H1 (cell line): ENCODE measurements around the gene ADD2. TPM values are rescaled to one million over a fixed set of nuclear protein-coding genes. Genes with fewer than 3 reads are reported as not detected.

Experiments used
- CTCF ChIA-PET: fragments of 300-600 bp; sonication (Branson Sonifier 250); formaldehyde crosslinking; loops from one replicate; lab custom pipeline; 2021; ENCODE audit not compliant: partially characterized antibody; lab: Charles Lee
- POLR2A ChIA-PET: fragments of 300-600 bp; sonication (Branson Sonifier 250); formaldehyde crosslinking; loops from one replicate; lab custom pipeline; 2021; ENCODE audit warnings: inconsistent platforms; ENCODE audit not compliant: partially characterized antibody; lab: Charles Lee
- DNase-seq, 2 experiments: peaks; one replicate each; pipeline versions ENCODE4 v3.0.0 to v3.0.0-alpha.2; 2010 to 2022; ENCODE audit warnings: low spot score in 2 of 2, low read depth in 1 of 2, mixed read lengths in 1 of 2
- FAIRE-seq: peaks from 2 replicates; lab custom pipeline; 2011; peaks lifted over from hg19 to GRCh38; lab: Jason Lieb, UNC
- H2AFZ ChIP-seq: 2 replicates; pipeline ENCODE4 v1.8.1; 2012; ENCODE audit warnings: low read length, inconsistent platforms
- H2AK5ac ChIP-seq: 2 replicates; pipeline ENCODE4 v1.6.1; 2013; ENCODE audit warnings: low read depth, low read length
- H2BK120ac ChIP-seq: replicated peaks from 2 replicates; pipeline ENCODE3; 2013; ENCODE audit warnings: low read depth, low read length, inconsistent platforms
- H2BK12ac ChIP-seq: 2 replicates; pipeline ENCODE4 v1.6.1; 2013; ENCODE audit warnings: low read depth, low read length
- H2BK15ac ChIP-seq: 2 replicates; pipeline ENCODE4 v1.6.1; 2013; ENCODE audit warnings: low read length
- H2BK20ac ChIP-seq: 2 replicates; pipeline ENCODE4 v1.6.1; 2013; ENCODE audit warnings: low read length
- H2BK5ac ChIP-seq: 2 replicates; pipeline ENCODE4 v1.6.1; 2013; ENCODE audit warnings: low read depth, low read length
- H3K14ac ChIP-seq: 2 replicates; pipeline ENCODE4 v1.6.1; 2013; ENCODE audit warnings: inconsistent platforms; ENCODE audit not compliant: insufficient read length
- H3K18ac ChIP-seq: 2 replicates; pipeline ENCODE4 v1.6.1; 2013; ENCODE audit warnings: low read length; ENCODE audit errors: extremely low read depth
- H3K23ac ChIP-seq: 2 replicates; pipeline ENCODE4 v1.6.1; 2013; ENCODE audit warnings: inconsistent platforms; ENCODE audit not compliant: insufficient read length
- H3K23me2 ChIP-seq: 2 replicates; pipeline ENCODE4 v1.6.1; 2013; ENCODE audit warnings: low read depth, low read length
- H3K27ac ChIP-seq: 2 replicates; pipeline ENCODE4 v1.6.1; 2011; ENCODE audit warnings: low read depth, low read length, inconsistent platforms
- H3K27me3 ChIP-seq, 4 experiments: replicated peaks in 1 of 4; 1 replicate in 1 of 4; 2 replicates in 3 of 4; pipeline versions ENCODE4 v1.6.1 to v1.8.1; 2011 to 2013; ENCODE audit warnings: low read length in 3 of 4, mild to moderate bottlenecking in 3 of 4, inconsistent platforms in 2 of 4, mixed read lengths in 2 of 4, moderate library complexity in 1 of 4; ENCODE audit not compliant: control insufficient read depth in 3 of 4, insufficient read depth in 3 of 4; ENCODE audit errors: extremely low read depth in 1 of 4
- H3K36me3 ChIP-seq, 4 experiments: 2 replicates each; pipeline versions ENCODE4 v1.6.1 to v1.8.1; 2011 to 2013; ENCODE audit warnings: mild to moderate bottlenecking in 4 of 4, low read length in 3 of 4, moderate library complexity in 2 of 4, control low read depth in 1 of 4, inconsistent platforms in 1 of 4; ENCODE audit not compliant: insufficient read depth in 4 of 4, control insufficient read depth in 2 of 4
- H3K4ac ChIP-seq: replicated peaks from 2 replicates; pipeline ENCODE3; 2013; ENCODE audit warnings: low read length, low read depth, mixed read lengths, inconsistent platforms; ENCODE audit not compliant: insufficient read length
- H3K4me1 ChIP-seq, 4 experiments: replicated peaks in 1 of 4; 1 replicate in 1 of 4; 2 replicates in 3 of 4; pipeline versions ENCODE4 v1.6.1 to v1.8.1; 2011 to 2013; ENCODE audit warnings: low read length in 3 of 4, inconsistent platforms in 2 of 4, mixed read lengths in 1 of 4; ENCODE audit not compliant: insufficient read depth in 4 of 4, control insufficient read depth in 3 of 4
- H3K4me2 ChIP-seq, 2 experiments: 2 replicates each; pipeline versions ENCODE4 v1.6.1 to v1.8.1; 2011 to 2013; ENCODE audit warnings: low read depth in 2 of 2, low read length in 2 of 2, control low read depth in 1 of 2, inconsistent platforms in 1 of 2, mild to moderate bottlenecking in 1 of 2; ENCODE audit not compliant: insufficient read depth in 1 of 2
- H3K4me3 ChIP-seq, 4 experiments: fragments of 200-600, 300-600 bp in 1 of 4; sonication (generic), shearing (Covaris generic), sonication (Bioruptor Twin) in 1 of 4; 2 replicates each; pipeline versions ENCODE4 v1.5.1 to v1.8.1; 2011 to 2016; ENCODE audit warnings: low read length in 4 of 4, low read depth in 3 of 4, control low read depth in 2 of 4, inconsistent platforms in 2 of 4, mild to moderate bottlenecking in 2 of 4, mixed read lengths in 1 of 4, moderate library complexity in 1 of 4; ENCODE audit not compliant: insufficient read depth in 2 of 4; ENCODE audit errors: extremely low read depth in 1 of 4
- H3K56ac ChIP-seq: replicated peaks from 2 replicates; pipeline ENCODE3; 2013; ENCODE audit warnings: low read depth, mild to moderate bottlenecking, mixed read lengths, low read length, inconsistent platforms; ENCODE audit not compliant: insufficient read length
- H3K79me1 ChIP-seq: 2 replicates; pipeline ENCODE4 v1.6.1; 2013; ENCODE audit warnings: low read depth, low read length, control low read depth
- H3K79me2 ChIP-seq, 2 experiments: 2 replicates each; pipeline versions ENCODE4 v1.6.1 to v1.8.1; 2012 to 2013; ENCODE audit warnings: low read length in 2 of 2, mild to moderate bottlenecking in 2 of 2, inconsistent platforms in 1 of 2; ENCODE audit not compliant: insufficient read depth in 2 of 2, control insufficient read depth in 1 of 2
- H3K9ac ChIP-seq, 4 experiments: replicated peaks in 1 of 4; 1 replicate in 1 of 4; 2 replicates in 3 of 4; pipeline versions ENCODE4 v1.6.1 to v1.8.1; 2011 to 2013; ENCODE audit warnings: low read depth in 3 of 4, low read length in 3 of 4, control low read depth in 2 of 4, mild to moderate bottlenecking in 2 of 4, moderate library complexity in 2 of 4, inconsistent platforms in 1 of 4; ENCODE audit errors: extremely low read depth in 1 of 4
- H3K9me3 ChIP-seq, 2 experiments: 2 replicates each; pipeline versions ENCODE4 v1.6.1 to v1.8.1; 2012 to 2013; ENCODE audit warnings: mild to moderate bottlenecking in 2 of 2, moderate library complexity in 2 of 2, control low read depth in 1 of 2, inconsistent platforms in 1 of 2, low read depth in 1 of 2, low read length in 1 of 2, mixed read lengths in 1 of 2; ENCODE audit not compliant: insufficient read depth in 2 of 2
- H4K20me1 ChIP-seq, 2 experiments: replicated peaks in 1 of 2; 2 replicates each; pipeline versions ENCODE3 to v1.8.1; 2011 to 2013; ENCODE audit warnings: inconsistent platforms in 2 of 2, low read length in 2 of 2, mild to moderate bottlenecking in 1 of 2; ENCODE audit not compliant: insufficient read depth in 2 of 2, control insufficient read depth in 1 of 2
- H4K5ac ChIP-seq: 2 replicates; pipeline ENCODE4 v1.6.1; 2013; ENCODE audit warnings: low read length, low read depth, mixed read lengths, inconsistent platforms; ENCODE audit not compliant: insufficient read length
- H4K8ac ChIP-seq: 2 replicates; pipeline ENCODE4 v1.8.0; 2013; ENCODE audit warnings: mild to moderate bottlenecking, moderate library complexity, low read length, inconsistent platforms; ENCODE audit not compliant: insufficient read depth; ENCODE audit errors: extremely low read depth
- H4K91ac ChIP-seq: replicated peaks from 2 replicates; pipeline ENCODE3; 2013; ENCODE audit warnings: low read length, mixed read lengths, inconsistent platforms; ENCODE audit not compliant: insufficient read length
- ASH2L ChIP-seq: fragments of 200-600, 300-600 bp; sonication (generic); IDR thresholded peaks from one replicate; pipeline ENCODE4 v1.7.1; 2017; ENCODE audit warnings: low read length
- CBX8 ChIP-seq: fragments of 300-800, 300-1000 bp; sonication (generic); IDR thresholded peaks from 2 replicates; pipeline ENCODE4 v1.7.1; 2016; ENCODE audit warnings: low read depth, low read length, borderline replicate concordance
- CTBP2 ChIP-seq: IDR thresholded peaks from 2 replicates; pipeline ENCODE4 v1.7.0; 2011; ENCODE audit warnings: borderline replicate concordance, mild to moderate bottlenecking, moderate library complexity, mixed read lengths, low read length; ENCODE audit not compliant: insufficient read depth, insufficient read length
- KDM1A ChIP-seq: fragments of 200-600, 300-600 bp; sonication (generic); IDR thresholded peaks from 2 replicates; pipeline ENCODE4 v1.7.1; 2016; ENCODE audit warnings: mild to moderate bottlenecking, low read length, borderline replicate concordance
- NRF1 ChIP-seq: IDR thresholded peaks from 2 replicates; pipeline ENCODE4 v1.6.1; 2011; ENCODE audit warnings: mild to moderate bottlenecking, low read depth, low read length, improper control_type of control experiment
- RFX5 ChIP-seq: IDR thresholded peaks from 2 replicates; pipeline ENCODE4 v1.6.1; 2011; ENCODE audit warnings: low read depth, low read length, improper control_type of control experiment, borderline replicate concordance
- RXRA ChIP-seq: IDR thresholded peaks from 2 replicates; pipeline ENCODE4 v1.6.1; 2011; ENCODE audit warnings: low read depth, mild to moderate bottlenecking, low read length, moderate library complexity; ENCODE audit not compliant: insufficient read depth
- TBP ChIP-seq: IDR thresholded peaks from 2 replicates; pipeline ENCODE4 v1.6.1; 2011; ENCODE audit warnings: low read depth, low read length, improper control_type of control experiment
- WGBS, 2 experiments: shearing (Covaris generic) in 1 of 2; methylation state at CpG; one replicate each; pipeline versions ENCODE4 v1.1.6 to v1.1.7; 2013 to 2015; ENCODE audit warnings: low lambda C conversion rate in 2 of 2, mixed read lengths in 2 of 2, inconsistent platforms in 1 of 2, low coverage in 1 of 2, missing lambda C conversion rate in 1 of 2; ENCODE audit not compliant: insufficient replicate concordance in 2 of 2, insufficient coverage in 1 of 2, insufficient read length in 1 of 2; ENCODE audit errors: extremely low coverage in 1 of 2, missing lambda C conversion rate in 1 of 2; 5-methylcytosine and 5-hydroxymethylcytosine counted together
- polyA plus RNA-seq, 7 experiments: library from polyadenylated mRNA; depleted of rRNA in 3 of 7; stranded (reverse) in 5 of 7; unstranded in 2 of 7; fragments of >200 nt in 5 of 7; fragments of 200-250 nt in 2 of 7; gene quantifications; 1 replicate in 5 of 7; 2 replicates in 1 of 7; 4 replicates in 1 of 7; pipeline versions ENCODE4 v1.2.1 to v1.2.3, GENCODE V29; 2011 to 2013; ENCODE audit warnings: missing spikeins in 2 of 7, mixed read lengths in 2 of 7
- total RNA-seq: library from RNA; stranded (reverse); fragmentation: NEBNext Ultra II Directional; extraction: Animal tissue kit (Norgen Biotek cat#: 25700); gene quantifications from 2 replicates; pipeline ENCODE4 v1.2.1, GENCODE V29; 2021
- TF ChIP-seq, protein P1 (sequence below): IDR thresholded peaks from 2 replicates; pipeline ENCODE4 v1.6.1; 2011; ENCODE audit warnings: low read length, improper control_type of control experiment
- TF ChIP-seq, protein P2 (sequence below): IDR thresholded peaks from 2 replicates; pipeline ENCODE4 v1.6.1; 2012; ENCODE audit warnings: low read length, inconsistent platforms
- TF ChIP-seq, protein P3 (sequence below): IDR thresholded peaks from 2 replicates; pipeline ENCODE4 v1.6.1; 2012; ENCODE audit warnings: inconsistent platforms

The ADD2 gene
- total and polyA plus RNA-seq, 2 of the 8 experiments (the other 6 are each of a cell fraction or from before 2014, with no cell fraction given): 58.5 to 170 TPM

DNA sequence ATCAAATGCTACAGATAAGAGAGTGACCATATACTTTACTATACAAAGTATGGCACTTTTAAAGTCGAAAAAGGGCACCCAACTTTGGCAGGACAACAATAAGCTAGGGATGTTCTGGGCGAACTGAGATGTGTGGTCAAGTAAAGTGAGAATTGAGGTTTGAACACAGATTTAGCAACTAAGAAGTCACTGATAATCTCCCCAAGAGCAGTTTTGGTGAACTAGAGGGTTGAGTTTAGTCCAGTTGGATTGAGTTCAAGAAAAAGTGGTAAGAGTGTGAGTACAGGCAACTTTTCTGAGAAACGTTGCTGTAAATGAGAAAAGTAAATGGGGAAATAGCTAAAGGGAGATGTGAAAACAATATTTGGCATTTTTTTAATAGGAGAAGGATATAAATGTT lies 148.8 kb downstream of the ADD2 start:
- whole genome bisulfite sequencing, 2 experiments: 90% methylated on average over 3 of the region's 3 CpGs; no CpG with 5 or more reads in 1 of the 2 experiments
- no peaks in the 10 kb centered on the region for H3K79me2 ChIP-seq
- no peak overlapping the region for H2BK5ac ChIP-seq
- H2AFZ ChIP-seq: no peak overlapping the region
- no peak overlapping the region for H3K18ac ChIP-seq
- FAIRE-seq (no peak), DNase-seq (no peak)
- no peak overlapping the region for H3K4me3 ChIP-seq
- peaks cover 0 to 6% (median 0%) of the 10 kb centered on the region in 4 experiments; a peak in 2 of 7 replicates for H3K4me1 ChIP-seq
- H4K20me1 ChIP-seq: no peaks in the 10 kb centered on the region
- CTCF ChIA-PET: interaction anchor here (0.7 to 5.2 kb wide), 20 partner anchors 9 to 317 kb away, joined by 3 to 51 read pairs (median 8); partner anchors contain the start of genes FAM136A and TGFA
- no peak overlapping the region for H3K14ac ChIP-seq
- H2BK120ac ChIP-seq: no peak overlapping the region
- H2BK20ac ChIP-seq: peak overlapping the region; percentile 57; the same call in 1 of the 2 replicates
- POLR2A ChIA-PET: interaction anchor here (1.3 to 1.4 kb wide), 2 partner anchors 66 to 325 kb away, joined by 4 read pairs; partner anchors contain the start of genes SNRPG and TGFA
- H3K27ac ChIP-seq: no peak overlapping the region
- H3K36me3 ChIP-seq: no peaks in the 10 kb centered on the region
- no peak overlapping the region for H3K23ac ChIP-seq
- H4K91ac ChIP-seq: no peak overlapping the region
- no peak overlapping the region for H3K4ac ChIP-seq
- H3K9ac ChIP-seq: no peak overlapping the region
- H2BK12ac ChIP-seq: no peak overlapping the region
- H4K5ac ChIP-seq: no peak overlapping the region
- no peaks in the 10 kb centered on the region for H3K27me3 ChIP-seq
- H2AK5ac ChIP-seq: no peak overlapping the region
- H3K23me2 ChIP-seq: no peaks in the 10 kb centered on the region
- no peak overlapping the region for H2BK15ac ChIP-seq
- H3K9me3 ChIP-seq: no peaks in the 10 kb centered on the region
- no peaks in the 10 kb centered on the region for H3K79me1 ChIP-seq
- no peak overlapping the region for H3K56ac ChIP-seq
- H4K8ac ChIP-seq: no peak overlapping the region
- H3K4me2 ChIP-seq: no peak overlapping the region
- TF ChIP-seq, protein P1, sequence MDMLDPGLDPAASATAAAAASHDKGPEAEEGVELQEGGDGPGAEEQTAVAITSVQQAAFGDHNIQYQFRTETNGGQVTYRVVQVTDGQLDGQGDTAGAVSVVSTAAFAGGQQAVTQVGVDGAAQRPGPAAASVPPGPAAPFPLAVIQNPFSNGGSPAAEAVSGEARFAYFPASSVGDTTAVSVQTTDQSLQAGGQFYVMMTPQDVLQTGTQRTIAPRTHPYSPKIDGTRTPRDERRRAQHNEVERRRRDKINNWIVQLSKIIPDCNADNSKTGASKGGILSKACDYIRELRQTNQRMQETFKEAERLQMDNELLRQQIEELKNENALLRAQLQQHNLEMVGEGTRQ: no peak
- TF ChIP-seq, protein P2, sequence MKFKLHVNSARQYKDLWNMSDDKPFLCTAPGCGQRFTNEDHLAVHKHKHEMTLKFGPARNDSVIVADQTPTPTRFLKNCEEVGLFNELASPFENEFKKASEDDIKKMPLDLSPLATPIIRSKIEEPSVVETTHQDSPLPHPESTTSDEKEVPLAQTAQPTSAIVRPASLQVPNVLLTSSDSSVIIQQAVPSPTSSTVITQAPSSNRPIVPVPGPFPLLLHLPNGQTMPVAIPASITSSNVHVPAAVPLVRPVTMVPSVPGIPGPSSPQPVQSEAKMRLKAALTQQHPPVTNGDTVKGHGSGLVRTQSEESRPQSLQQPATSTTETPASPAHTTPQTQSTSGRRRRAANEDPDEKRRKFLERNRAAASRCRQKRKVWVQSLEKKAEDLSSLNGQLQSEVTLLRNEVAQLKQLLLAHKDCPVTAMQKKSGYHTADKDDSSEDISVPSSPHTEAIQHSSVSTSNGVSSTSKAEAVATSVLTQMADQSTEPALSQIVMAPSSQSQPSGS: no peak
- TF ChIP-seq, protein P3, sequence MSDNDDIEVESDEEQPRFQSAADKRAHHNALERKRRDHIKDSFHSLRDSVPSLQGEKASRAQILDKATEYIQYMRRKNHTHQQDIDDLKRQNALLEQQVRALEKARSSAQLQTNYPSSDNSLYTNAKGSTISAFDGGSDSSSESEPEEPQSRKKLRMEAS: no peak
- TF ChIP-seq TBP: no peak
- no peak for TF ChIP-seq ASH2L
- no peak for TF ChIP-seq CBX8
- TF ChIP-seq KDM1A: no peak
- no peak for TF ChIP-seq CTBP2
- TF ChIP-seq NRF1: no peak
- no peak for TF ChIP-seq RXRA
- TF ChIP-seq RFX5: no peak
